Adipose tissue (tissue), 3 donors: Measurements from ENCODE around the gene FGGY. TPM values are rescaled to one million over a fixed set of nuclear protein-coding genes. Genes with fewer than 3 reads are reported as not detected.

Experiments used
- H3K27ac ChIP-seq: one replicate; pipeline ENCODE4 v1.5.1; 2013; ENCODE audit warnings: low read depth, low read length
- WGBS, 3 donors: extraction: QIAGEN DNeasy Blood & Tissue Kit; methylation state at CpG; one replicate each; pipeline ENCODE4 v1.1.7; 2013; 5-methylcytosine and 5-hydroxymethylcytosine counted together
- polyA plus RNA-seq, 3 donors: library from polyadenylated mRNA; stranded (reverse); fragments of 200-250 nt; gene quantifications; one replicate each; pipeline ENCODE4 v1.2.3, GENCODE V29; 2013
- donor health status: healthy with polysubstance abuse.
- donor health status: Bipolar disorder and iron deficiency.
- donor health status: healthy.

Gene FGGY
- polyA plus RNA-seq, 3 donors, result 6.3 to 13.4 (median 12.8) TPM

GRCh38 chr1:59361766-59362165 lies 64.9 kb downstream of the FGGY start:
- WGBS, 3 donors, result 81 to 96% (median 84%) methylated on average over 8 of the region's 8 CpGs
- no peak overlapping the region for H3K27ac ChIP-seq

- WGBS, 3 donors, result 93 to 98% (median 95%) methylated on average over 2 of the region's 2 CpGs
Measured at GRCh38 chr1:59364037-59364436, 67.1 kb downstream of the FGGY start.

GRCh38 chr1:59366346-59366745 lies 69.5 kb downstream of the FGGY start:
- no peak overlapping the region for H3K27ac ChIP-seq
- 81 to 92% (median 92%) methylated on average over 5 of the region's 5 CpGs for WGBS, 3 donors

More at GRCh38 chr1:59364037-59364436, 67.1 kb downstream of the FGGY start:
- H3K27ac ChIP-seq, result no peak overlapping the region

- 31 to 35% (median 33%) methylated on average over 6 of the region's 6 CpGs for WGBS, 3 donors
- peak overlapping the region; percentile 46 for H3K27ac ChIP-seq
Measured at GRCh38 chr1:59367301-59368007, 70.6 kb downstream of the FGGY start.

- 69 to 78% (median 76%) methylated on average over 5 of the region's 5 CpGs for WGBS, 3 donors
- H3K27ac ChIP-seq, result peak overlapping the region; percentile 46
Measured at GRCh38 chr1:59368008-59368670, 71.2 kb downstream of the FGGY start.

- WGBS, 3 donors, result 65 to 87% (median 70%) methylated on average over 6 of the region's 6 CpGs
- no peak overlapping the region for H3K27ac ChIP-seq
Measured at GRCh38 chr1:59375321-59376220, 78.7 kb downstream of the FGGY start.

GRCh38 chr1:59377350-59377904 lies 80.5 kb downstream of the FGGY start:
- no peak overlapping the region for H3K27ac ChIP-seq
- WGBS, 3 donors, result 91 to 99% (median 97%) methylated on average over 3 of the region's 3 CpGs

GRCh38 chr1:59378621-59379370 lies 81.9 kb downstream of the FGGY start:
- no peak overlapping the region for H3K27ac ChIP-seq
- WGBS, 3 donors, result 50 to 95% (median 89%) methylated on average over 7 of the region's 7 CpGs

- H3K27ac ChIP-seq, result no peak overlapping the region
Measured at GRCh38 chr1:59379371-59379728, 82.5 kb downstream of the FGGY start.

GRCh38 chr1:59383963-59384362 lies 87.1 kb downstream of the FGGY start:
- H3K27ac ChIP-seq, result no peak overlapping the region
- 65 to 78% (median 77%) methylated on average over 3 of the region's 3 CpGs for WGBS, 3 donors

- 35 to 62% (median 48%) methylated on average over 1 of the region's 1 CpG for WGBS, 3 donors
- H3K27ac ChIP-seq, result no peak overlapping the region
Measured at GRCh38 chr1:59384443-59384842, 87.5 kb downstream of the FGGY start.

- H3K27ac ChIP-seq, result no peak overlapping the region
- WGBS, 3 donors, result 70 to 92% (median 76%) methylated on average over 3 of the region's 3 CpGs
Measured at GRCh38 chr1:59388191-59388590, 91.3 kb downstream of the FGGY start.

- no peak overlapping the region for H3K27ac ChIP-seq
Measured at GRCh38 chr1:59389847-59390246, 93.0 kb downstream of the FGGY start.

GRCh38 chr1:59390307-59390706 lies 93.4 kb downstream of the FGGY start:
- 92 to 96% (median 93%) methylated on average over 3 of the region's 3 CpGs for WGBS, 3 donors
- H3K27ac ChIP-seq, result no peak overlapping the region

GRCh38 chr1:59391212-59392179 lies 94.6 kb downstream of the FGGY start:
- H3K27ac ChIP-seq, result no peak overlapping the region
- 70 to 84% (median 72%) methylated on average over 7 of the region's 7 CpGs for WGBS, 3 donors

- WGBS, 3 donors, result 46 to 51% (median 46%) methylated on average over 7 of the region's 7 CpGs
- peak overlapping the region; percentile 77 for H3K27ac ChIP-seq
Measured at GRCh38 chr1:59393211-59394180, 96.6 kb downstream of the FGGY start.
